Activated CD4-positive, alpha-beta T cell treated with anti-CD3 and anti-CD28 coated beads, Interleukin-2, amount 50 U/mL, for 24 hours (primary cell): ENCODE data around the gene IBTK.
"Not testable (repeated sequence)": the region's sequence is repeated elsewhere in the genome, so short reads cannot be mapped to it uniquely, and the experiment has no call there.

Experiments
- DNase-seq, 2 donors: peaks; one replicate each; pipeline ENCODE4 v3.0.0-alpha.2; 2020; ENCODE audit warnings: low read depth in 1 of 2, low spot score in 1 of 2

The IBTK gene, protein sequence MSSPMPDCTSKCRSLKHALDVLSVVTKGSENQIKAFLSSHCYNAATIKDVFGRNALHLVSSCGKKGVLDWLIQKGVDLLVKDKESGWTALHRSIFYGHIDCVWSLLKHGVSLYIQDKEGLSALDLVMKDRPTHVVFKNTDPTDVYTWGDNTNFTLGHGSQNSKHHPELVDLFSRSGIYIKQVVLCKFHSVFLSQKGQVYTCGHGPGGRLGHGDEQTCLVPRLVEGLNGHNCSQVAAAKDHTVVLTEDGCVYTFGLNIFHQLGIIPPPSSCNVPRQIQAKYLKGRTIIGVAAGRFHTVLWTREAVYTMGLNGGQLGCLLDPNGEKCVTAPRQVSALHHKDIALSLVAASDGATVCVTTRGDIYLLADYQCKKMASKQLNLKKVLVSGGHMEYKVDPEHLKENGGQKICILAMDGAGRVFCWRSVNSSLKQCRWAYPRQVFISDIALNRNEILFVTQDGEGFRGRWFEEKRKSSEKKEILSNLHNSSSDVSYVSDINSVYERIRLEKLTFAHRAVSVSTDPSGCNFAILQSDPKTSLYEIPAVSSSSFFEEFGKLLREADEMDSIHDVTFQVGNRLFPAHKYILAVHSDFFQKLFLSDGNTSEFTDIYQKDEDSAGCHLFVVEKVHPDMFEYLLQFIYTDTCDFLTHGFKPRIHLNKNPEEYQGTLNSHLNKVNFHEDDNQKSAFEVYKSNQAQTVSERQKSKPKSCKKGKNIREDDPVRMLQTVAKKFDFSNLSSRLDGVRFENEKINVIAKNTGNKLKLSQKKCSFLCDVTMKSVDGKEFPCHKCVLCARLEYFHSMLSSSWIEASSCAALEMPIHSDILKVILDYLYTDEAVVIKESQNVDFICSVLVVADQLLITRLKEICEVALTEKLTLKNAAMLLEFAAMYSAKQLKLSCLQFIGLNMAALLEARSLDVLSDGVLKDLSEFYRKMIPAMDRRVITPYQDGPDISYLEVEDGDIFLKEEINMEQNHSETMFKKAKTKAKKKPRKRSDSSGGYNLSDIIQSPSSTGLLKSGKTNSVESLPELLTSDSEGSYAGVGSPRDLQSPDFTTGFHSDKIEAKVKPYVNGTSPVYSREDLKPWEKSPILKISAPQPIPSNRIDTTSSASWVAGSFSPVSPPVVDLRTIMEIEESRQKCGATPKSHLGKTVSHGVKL (N-terminal part only)

GRCh38 chr6:82247505-82248272 lies at the start of gene IBTK:
Gene IBTK (minus strand): TSS chr6:82247744. CDS start chr6:82240486, 7,258 bp downstream.
- peak; percentile 89 for DNase-seq

DNA sequence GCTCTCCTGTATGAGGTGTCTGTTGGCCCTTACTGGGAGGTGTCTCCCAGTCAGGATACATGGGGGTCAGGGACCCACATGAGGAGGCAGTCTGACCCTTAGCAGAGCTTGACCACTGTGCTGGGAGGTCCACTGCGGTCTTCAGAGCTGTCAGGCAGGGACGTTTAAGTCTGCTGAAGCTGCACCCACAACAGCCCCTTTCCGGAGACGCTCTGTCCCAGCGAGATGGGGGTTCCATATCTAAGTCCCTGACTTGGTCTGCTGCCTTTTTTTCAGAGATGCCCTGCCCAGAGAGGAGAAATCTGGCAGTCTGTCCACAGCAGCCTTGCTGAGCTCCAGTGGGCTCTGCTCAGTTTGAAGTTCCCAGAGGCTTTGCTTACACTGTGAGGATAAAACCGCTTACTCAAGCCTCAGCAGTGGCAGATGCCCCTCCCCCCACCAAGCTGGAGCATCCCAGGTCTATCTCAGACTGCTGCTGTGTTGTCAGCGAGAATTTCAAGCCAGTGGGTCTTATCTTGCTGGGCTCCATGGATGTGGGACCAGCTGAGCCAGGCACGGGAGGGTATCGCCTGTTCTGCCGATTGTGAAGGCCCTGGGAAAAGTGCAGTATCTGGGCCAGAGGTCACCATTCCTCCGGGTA lies 36.3 kb upstream of the IBTK start:
- DNase-seq = no peak

DNA sequence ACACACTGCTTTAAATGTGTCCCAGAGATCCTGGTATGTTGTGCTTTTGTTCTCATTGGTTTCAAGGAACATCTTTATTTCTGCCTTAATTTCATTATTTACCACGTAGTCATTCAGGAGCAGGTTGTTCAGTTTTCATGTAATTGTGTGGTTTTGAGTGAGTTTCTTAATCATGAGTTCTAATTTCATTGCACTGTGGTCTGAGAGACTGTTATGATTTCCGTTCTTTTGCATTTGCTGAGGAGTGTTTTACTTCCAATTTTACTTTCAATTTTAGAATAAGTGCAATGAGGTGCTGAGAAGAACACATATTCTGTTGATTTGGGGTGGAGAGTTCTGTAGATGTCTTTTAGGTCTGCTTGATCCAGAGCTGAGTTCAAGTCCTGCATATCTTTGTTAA lies 34.0 kb upstream of the IBTK start:
- DNase-seq = not testable (repeated sequence)

- DNase-seq = no peak
These were observed 30.1 kb upstream of the IBTK start for GRCh38 chr6:82277686-82278085.

GRCh38 chr6:82275686-82276085 lies 28.1 kb upstream of the IBTK start:
- no peak for DNase-seq

GRCh38 chr6:82273295-82273694 lies 25.8 kb upstream of the IBTK start:
- no peak for DNase-seq

DNA sequence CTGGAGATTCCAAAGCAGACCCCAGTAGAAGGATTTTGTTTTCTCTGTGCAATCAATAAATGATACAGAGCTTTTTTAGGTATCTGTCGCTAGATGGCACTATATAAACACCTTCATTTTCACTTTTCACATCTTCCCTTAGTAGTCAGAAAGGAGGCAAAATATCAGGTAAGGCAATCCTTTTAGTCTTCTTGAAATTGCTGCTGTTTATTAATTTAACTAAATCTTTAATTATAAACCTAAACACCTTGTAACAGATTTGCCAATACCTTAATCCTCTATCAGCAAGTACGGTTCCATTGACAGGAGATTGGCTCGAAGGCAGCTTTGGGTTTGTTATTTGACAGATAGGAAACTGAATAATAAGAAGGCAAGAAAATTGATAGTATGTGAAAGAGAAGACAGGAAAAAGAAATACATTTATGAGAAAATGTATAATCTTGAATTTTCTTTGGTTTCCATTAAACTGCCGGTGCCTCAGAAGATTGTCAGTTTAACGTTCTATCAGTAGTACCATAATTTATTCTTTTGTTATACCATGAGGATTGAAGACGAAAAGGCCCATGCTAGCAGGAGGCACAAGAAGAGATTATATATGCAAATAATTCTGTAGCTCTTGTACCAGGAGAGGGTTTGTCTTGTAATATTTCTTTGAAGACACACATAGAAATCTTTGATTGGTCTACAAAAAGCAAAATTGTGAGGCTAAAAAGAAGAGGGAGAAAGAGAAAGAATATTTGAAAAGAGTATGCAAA lies 23.5 kb upstream of the IBTK start:
- no peak for DNase-seq

DNA sequence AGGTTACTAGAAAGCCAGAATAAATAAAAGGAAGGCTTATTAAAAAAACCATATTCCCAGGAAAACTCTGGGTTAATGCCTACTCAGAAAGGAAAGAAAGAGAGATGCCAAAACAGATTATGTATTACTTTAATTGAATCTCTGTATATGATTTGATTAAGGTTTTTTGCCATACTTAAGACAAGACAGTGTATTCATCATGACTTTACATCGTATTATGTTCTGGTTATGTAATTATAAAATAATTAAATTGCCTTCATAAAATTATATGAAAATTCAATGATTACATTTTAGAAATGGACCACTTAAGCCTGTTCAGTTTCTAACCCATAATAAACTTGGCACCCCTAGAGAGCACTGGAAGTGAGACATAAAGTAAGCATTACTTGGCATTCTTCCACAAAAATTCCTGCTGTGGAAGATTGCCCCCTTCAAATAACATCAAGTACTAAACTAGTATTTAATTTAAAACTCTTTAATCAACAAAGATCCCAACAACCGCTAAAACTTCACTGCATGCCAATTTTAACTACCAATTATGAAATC lies 20.8 kb upstream of the IBTK start:
- no peak for DNase-seq

DNA sequence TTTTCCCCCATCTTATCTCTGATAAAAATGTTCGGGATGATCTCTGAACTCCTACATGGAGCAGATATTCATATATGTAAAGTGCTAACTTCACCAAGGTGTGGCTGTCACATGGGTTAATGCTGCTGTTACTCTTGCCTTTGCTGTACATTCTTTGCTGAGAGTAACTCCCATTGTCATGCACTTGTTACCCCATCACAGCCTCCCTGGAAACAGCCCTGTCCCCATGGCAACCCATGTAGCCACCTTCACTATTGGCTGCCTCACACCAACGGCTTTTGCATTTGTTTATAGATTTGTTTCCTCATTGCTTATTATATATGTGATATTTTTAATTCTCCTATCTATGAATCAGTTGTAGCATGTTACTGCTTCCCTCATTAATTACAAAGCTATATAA lies 17.3 kb upstream of the IBTK start:
- no peak for DNase-seq

DNA sequence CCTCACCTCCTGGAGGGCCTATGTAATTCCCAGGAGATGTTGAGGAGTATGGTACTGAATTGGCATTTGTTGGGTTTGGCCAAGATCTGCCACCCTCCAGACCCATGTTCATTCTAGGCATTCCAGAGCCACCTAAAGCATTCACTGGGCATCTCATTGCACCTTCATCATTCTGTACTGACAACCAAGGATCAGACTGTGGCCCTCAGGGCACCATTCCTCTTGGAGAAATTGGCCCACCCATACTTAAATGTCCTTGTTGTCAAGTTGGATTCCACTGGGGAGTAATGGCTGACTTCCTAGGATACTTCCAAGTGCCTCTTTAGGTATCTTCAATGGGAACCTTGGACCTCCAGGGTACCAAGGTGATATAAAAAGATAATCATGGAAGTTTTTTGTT lies 16.8 kb upstream of the IBTK start:
- DNase-seq = no peak

DNA sequence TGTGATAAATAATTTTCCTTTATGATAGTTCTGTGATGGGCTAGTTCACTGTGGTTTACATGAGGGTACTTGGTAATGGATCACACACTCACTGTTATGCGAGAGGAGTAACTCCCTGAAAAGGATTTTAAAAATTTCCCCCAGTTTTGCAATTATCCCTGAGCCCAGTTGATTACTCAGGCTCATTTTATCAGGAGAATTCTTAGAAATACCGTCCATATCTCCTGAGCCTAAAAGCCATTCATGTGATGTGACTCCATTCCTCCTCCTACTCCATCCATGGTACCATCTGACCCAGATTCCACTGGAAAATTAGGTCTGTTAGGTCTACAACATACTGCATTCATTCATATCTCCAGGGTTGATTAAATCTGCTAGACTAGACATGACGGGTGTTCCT lies 16.4 kb upstream of the IBTK start:
- DNase-seq = no peak

DNA sequence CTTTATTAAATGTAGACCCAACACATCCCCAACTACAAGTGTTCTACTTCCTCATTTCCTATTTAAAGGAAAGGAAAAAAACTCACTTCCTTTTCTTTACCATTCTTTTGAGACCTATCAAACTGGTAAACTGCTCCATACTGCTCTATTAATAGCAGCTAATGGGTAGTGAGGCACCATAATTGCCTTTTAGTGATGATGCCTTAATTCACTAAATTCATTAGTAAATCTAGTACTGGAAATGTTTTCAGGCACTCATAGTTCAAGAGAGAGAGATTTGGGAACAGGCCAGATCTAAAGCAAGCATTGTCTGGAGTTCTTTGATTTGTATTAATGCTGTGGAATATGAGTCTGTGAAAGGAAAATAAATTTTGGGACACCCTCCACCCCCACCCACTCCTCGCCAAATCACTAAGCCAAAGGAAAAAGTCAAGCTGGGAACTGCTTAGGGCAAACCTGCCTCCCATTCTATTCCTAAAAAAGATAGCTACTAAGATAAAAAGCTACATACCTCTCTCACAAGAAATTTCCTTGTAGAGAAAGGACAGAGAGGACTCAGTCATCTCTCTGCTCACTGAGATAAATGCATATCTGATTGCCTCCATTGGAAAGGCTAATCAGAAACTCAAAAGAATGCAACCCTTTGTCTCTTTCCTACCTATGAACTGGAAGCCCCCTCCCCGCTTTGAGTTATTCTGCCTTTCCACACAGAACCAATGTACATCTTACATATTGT lies 13.6 kb upstream of the IBTK start:
- DNase-seq = no peak

DNA sequence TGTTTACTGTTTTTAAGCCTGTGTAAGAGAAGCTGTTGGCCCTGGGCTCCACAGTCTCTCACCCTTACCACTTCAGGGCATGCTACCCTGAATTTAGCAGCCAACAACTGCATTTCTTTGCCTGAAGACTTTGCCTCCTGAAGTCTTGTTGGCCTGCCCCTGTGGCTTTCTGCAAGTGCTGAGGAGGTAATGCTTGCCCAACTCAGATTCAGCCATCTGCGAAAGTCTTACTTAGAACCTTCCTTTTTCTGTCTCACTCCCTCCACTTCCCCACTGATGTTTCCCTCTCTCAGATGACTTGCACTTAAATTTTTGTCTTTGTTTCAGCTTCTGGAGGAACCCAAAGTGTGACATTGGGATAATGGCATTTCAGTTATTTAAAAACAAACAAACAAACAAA lies 11.8 kb upstream of the IBTK start:
- DNase-seq = no peak

- no peak for DNase-seq
These were observed 9.7 kb upstream of the IBTK start for GRCh38 chr6:82257088-82257774.

DNA sequence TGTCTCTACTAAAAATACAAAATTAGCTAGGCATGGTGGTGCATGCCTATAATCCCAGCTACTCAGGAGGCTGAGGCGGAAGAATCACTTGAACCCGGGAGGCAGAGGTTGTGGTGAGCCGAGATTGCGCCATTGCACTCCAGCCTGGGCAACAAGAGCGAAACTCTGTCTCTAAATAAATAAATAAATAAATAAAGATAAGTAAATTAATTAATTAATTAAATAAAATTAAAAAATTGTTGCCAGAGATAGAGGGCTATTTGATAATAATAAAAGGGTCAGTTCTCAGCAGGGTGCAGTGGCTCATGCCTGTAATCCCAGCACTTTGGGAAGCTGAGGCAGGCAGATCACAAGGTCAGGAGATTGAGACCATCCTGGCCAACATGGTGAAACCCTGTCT lies 7.2 kb upstream of the IBTK start:
- not testable (repeated sequence) for DNase-seq

GRCh38 chr6:82251942-82252341 lies 4.4 kb upstream of the IBTK start:
- DNase-seq = no peak

GRCh38 chr6:82249381-82250253 lies 2.1 kb upstream of the IBTK start:
- DNase-seq = no peak
